ENCODE data around the gene SUSD6.

GRCh38 chr14:69713209-69713781 lies 101.9 kb downstream of the SUSD6 start:
- no peak for TF ChIP-seq CTCF (IDR thresholded peaks at IDR 0.05)
- TF ChIP-seq POLR2A (IDR thresholded peaks at IDR 0.05): no peak
